Small intestine (tissue), 7 donors: ENCODE data around the gene CCDC112. TPM values are rescaled to one million over a fixed set of nuclear protein-coding genes. Genes with fewer than 3 reads are reported as not detected.
"Not testable (repeated sequence)": the region's sequence is repeated elsewhere in the genome, so short reads cannot be mapped to it uniquely, and the experiment has no call there.

ENCODE experiments used
- DNase-seq, 2 donors: peaks; one replicate each; pipeline versions ENCODE4 v3.0.0 to v3.0.0-alpha.2; 2013
- FAIRE-seq: peaks from 2 replicates; lab custom pipeline; 2012; peaks lifted over from hg19 to GRCh38; lab: Jason Lieb, UNC
- H3K27ac ChIP-seq, 3 donors: one replicate each; pipeline ENCODE4 v1.5.1; 2013; ENCODE audit warnings: low read length in 2 of 3, mild to moderate bottlenecking in 2 of 3, control low read depth in 1 of 3, inconsistent platforms in 1 of 3, low read depth in 1 of 3, moderate library complexity in 1 of 3
- H3K27me3 ChIP-seq, 3 donors: one replicate each; pipeline ENCODE4 v1.6.1; 2013; ENCODE audit warnings: low read length in 3 of 3, inconsistent platforms in 1 of 3; ENCODE audit not compliant: control insufficient read depth in 3 of 3, insufficient read depth in 3 of 3
- H3K36me3 ChIP-seq, 3 donors: one replicate each; pipeline ENCODE4 v1.6.1; 2013; ENCODE audit warnings: low read length in 3 of 3, inconsistent platforms in 1 of 3, low read depth in 1 of 3, mild to moderate bottlenecking in 1 of 3, moderate library complexity in 1 of 3; ENCODE audit not compliant: control insufficient read depth in 3 of 3, insufficient read depth in 2 of 3
- H3K4me1 ChIP-seq, 3 donors: one replicate each; pipeline ENCODE4 v1.6.1; 2013; ENCODE audit warnings: low read length in 2 of 3, inconsistent platforms in 1 of 3, low read depth in 1 of 3, mild to moderate bottlenecking in 1 of 3, moderate library complexity in 1 of 3; ENCODE audit not compliant: control insufficient read depth in 3 of 3, insufficient read depth in 2 of 3
- H3K4me3 ChIP-seq, 3 donors: one replicate each; pipeline ENCODE4 v1.5.1; 2013; ENCODE audit warnings: low read length in 3 of 3, control low read depth in 1 of 3, inconsistent platforms in 1 of 3, low read depth in 1 of 3, mild to moderate bottlenecking in 1 of 3, moderate library complexity in 1 of 3
- H3K9me3 ChIP-seq, 2 donors: one replicate each; pipeline ENCODE4 v1.6.1; 2013; ENCODE audit warnings: low read depth in 1 of 2, low read length in 1 of 2; ENCODE audit not compliant: control insufficient read depth in 2 of 2, insufficient read depth in 1 of 2
- WGBS, 3 donors: extraction: QIAGEN DNeasy Blood & Tissue Kit; methylation state at CpG; one replicate each; pipeline ENCODE4 v1.1.7; 2013; 5-methylcytosine and 5-hydroxymethylcytosine counted together
- polyA plus RNA-seq, 4 donors: library from polyadenylated mRNA; stranded (reverse) in 3 of 4; unstranded in 1 of 4; fragments of 200-250 nt in 3 of 4; fragments of 120-200 nt in 1 of 4; gene quantifications; one replicate each; pipeline versions ENCODE4 v1.2.1 to v1.2.3, GENCODE V29; 2013
- donor health status: healthy with polysubstance abuse.
- donor health status: control.
- donor health status: control.
- donor health status: Bipolar disorder and iron deficiency.
- donor health status: healthy.

The CCDC112 gene
- polyA plus RNA-seq, 4 donors: 4.2 to 7.8 (median 6.0) TPM

GRCh38 chr5:115336964-115337363 is 40.5 kb upstream of the CCDC112 start:
- H3K27ac ChIP-seq: no peak overlapping the region
- no peak for DNase-seq
- no peak overlapping the region for H3K4me3 ChIP-seq
- H3K4me1 ChIP-seq: peaks cover 0 to 5% (median 0%) of the 10 kb centered on the region in 3 donors
- peaks cover 0 to 4% of the 10 kb centered on the region in 2 donors for H3K9me3 ChIP-seq
- no peaks in the 10 kb centered on the region for H3K36me3 ChIP-seq
- no peaks in the 10 kb centered on the region for H3K27me3 ChIP-seq
- FAIRE-seq: no peak
- WGBS, 3 donors: 92 to 100% (median 97%) methylated on average over 1 of the region's 1 CpG

- FAIRE-seq (no peak), DNase-seq (no peak)
- no peaks in the 10 kb centered on the region for H3K27me3 ChIP-seq
- H3K4me3 ChIP-seq: no peak overlapping the region
- H3K36me3 ChIP-seq: no peaks in the 10 kb centered on the region
- 62 to 86% (median 80%) methylated on average over 1 of the region's 1 CpG for WGBS, 3 donors
- no peak overlapping the region for H3K27ac ChIP-seq
- H3K4me1 ChIP-seq: peaks cover 0 to 5% (median 0%) of the 10 kb centered on the region in 3 donors
- H3K9me3 ChIP-seq: peaks cover 0 to 4% of the 10 kb centered on the region in 2 donors
Measured at GRCh38 chr5:115336201-115336720, 39.8 kb upstream of the CCDC112 start.

GRCh38 chr5:115335301-115335700 is 38.8 kb upstream of the CCDC112 start:
- Histone ChIP-seq H3K9me3 (peaks cover 0 to 4% of the 10 kb centered on the region in 2 donors), H3K4me3 (no peak overlapping the region), H3K27ac (no peak overlapping the region), H3K36me3 (no peaks in the 10 kb centered on the region), H3K27me3 (no peaks in the 10 kb centered on the region), H3K4me1 (peaks cover 0 to 5% (median 0%) of the 10 kb centered on the region in 3 donors)
- DNase-seq: no peak
- 81 to 91% (median 88%) methylated on average over 2 of the region's 2 CpGs for WGBS, 3 donors
- FAIRE-seq: no peak

GRCh38 chr5:115333164-115333563 is 36.7 kb upstream of the CCDC112 start:
- H3K27me3 ChIP-seq: no peaks in the 10 kb centered on the region
- peaks cover 0 to 2% (median 0%) of the 10 kb centered on the region in 3 donors for H3K4me1 ChIP-seq
- no peak overlapping the region for H3K27ac ChIP-seq
- H3K36me3 ChIP-seq: no peaks in the 10 kb centered on the region
- WGBS, 3 donors: 80 to 100% (median 84%) methylated on average over 1 of the region's 1 CpG
- FAIRE-seq: no peak
- no peaks in the 10 kb centered on the region for H3K9me3 ChIP-seq
- H3K4me3 ChIP-seq: no peak overlapping the region
- no peak for DNase-seq

- no peaks in the 10 kb centered on the region for H3K9me3 ChIP-seq
- H3K36me3 ChIP-seq: no peaks in the 10 kb centered on the region
- WGBS, 3 donors: 52 to 70% (median 67%) methylated on average over 2 of the region's 2 CpGs
- DNase-seq (no peak), FAIRE-seq (no peak)
- H3K4me1 ChIP-seq: no peaks in the 10 kb centered on the region
- H3K27ac ChIP-seq: no peak overlapping the region
- no peaks in the 10 kb centered on the region for H3K27me3 ChIP-seq
- no peak overlapping the region for H3K4me3 ChIP-seq
Measured at GRCh38 chr5:115330830-115331229, 34.4 kb upstream of the CCDC112 start.

GRCh38 chr5:115329475-115329874 is 33.0 kb upstream of the CCDC112 start:
- no peaks in the 10 kb centered on the region for H3K36me3 ChIP-seq
- no peak overlapping the region for H3K4me3 ChIP-seq
- no peaks in the 10 kb centered on the region for H3K9me3 ChIP-seq
- no peak overlapping the region for H3K27ac ChIP-seq
- 73 to 93% (median 80%) methylated on average over 8 of the region's 8 CpGs for WGBS, 3 donors
- H3K4me1 ChIP-seq: peaks cover 0 to 2% (median 0%) of the 10 kb centered on the region in 3 donors
- DNase-seq (no peak), FAIRE-seq (no peak)
- H3K27me3 ChIP-seq: no peaks in the 10 kb centered on the region

- H3K4me1 ChIP-seq, H3K9me3 ChIP-seq, H3K36me3 ChIP-seq, H3K27me3 ChIP-seq, FAIRE-seq, H3K27ac ChIP-seq, DNase-seq, H3K4me3 ChIP-seq: not testable (repeated sequence)
- WGBS, 3 donors: 11 to 31% (median 14%) methylated on average over 6 of the region's 6 CpGs
Measured at GRCh38 chr5:115328617-115329274, 32.3 kb upstream of the CCDC112 start.

GRCh38 chr5:115325296-115325959 is 29.0 kb upstream of the CCDC112 start:
- FAIRE-seq (no peak), DNase-seq (no peak)
- peaks cover 0 to 4% of the 10 kb centered on the region in 2 donors for H3K9me3 ChIP-seq
- H3K4me1 ChIP-seq: peaks cover 0 to 2% (median 0%) of the 10 kb centered on the region in 3 donors
- no peaks in the 10 kb centered on the region for H3K36me3 ChIP-seq
- H3K4me3 ChIP-seq: no peak overlapping the region
- H3K27me3 ChIP-seq: peaks cover 0 to 2% (median 0%) of the 10 kb centered on the region in 3 donors
- H3K27ac ChIP-seq: no peak overlapping the region
- WGBS, 3 donors: 43 to 57% (median 55%) methylated on average over 3 of the region's 3 CpGs
